Heart right ventricle (tissue), 16 donors: ENCODE measurements around the gene FCGBP. TPM values are rescaled to one million over a fixed set of nuclear protein-coding genes. Genes with fewer than 3 reads are reported as not detected.
"Not testable (repeated sequence)": the region's sequence is repeated elsewhere in the genome, so short reads cannot be mapped to it uniquely, and the experiment has no call there.

Experiments
- ATAC-seq, 8 donors: fragments of 200-7000 bp; cut with Tn5 transposase; one replicate each; pipeline ENCODE4 v1.9.1; 2020; ENCODE audit warnings: mild to moderate bottlenecking in 8 of 8, moderate library complexity in 8 of 8, moderate number of reproducible peaks in 1 of 8
- DNase-seq, 2 donors: peaks; one replicate each; pipeline ENCODE4 v3.0.0-alpha.2; 2020
- H3K27ac ChIP-seq, 10 donors: fragments of 200-600 bp; sonication (generic) in 2 of 10; one replicate each; pipeline versions ENCODE4 v1.5.0 to v1.8.0; 2020 to 2022; ENCODE audit warnings: mild to moderate bottlenecking in 3 of 10
- H3K27me3 ChIP-seq, 7 donors: fragments of 200-600 bp; one replicate each; pipeline ENCODE4 v1.8.0; 2021 to 2022; ENCODE audit warnings: mild to moderate bottlenecking in 2 of 7
- H3K36me3 ChIP-seq, 9 donors: fragments of 200-600 bp; sonication (generic) in 1 of 9; one replicate each; pipeline versions ENCODE4 v1.5.0 to v1.8.0; 2020 to 2022; ENCODE audit warnings: mild to moderate bottlenecking in 2 of 9
- H3K4me1 ChIP-seq, 9 donors: fragments of 200-600 bp; sonication (generic) in 1 of 9; one replicate each; pipeline versions ENCODE4 v1.5.0 to v1.8.0; 2020 to 2022; ENCODE audit warnings: mild to moderate bottlenecking in 4 of 9
- H3K4me3 ChIP-seq, 10 donors: fragments of 200-600 bp; sonication (generic) in 2 of 10; one replicate each; pipeline versions ENCODE4 v1.5.0 to v1.8.0; 2020 to 2022; ENCODE audit warnings: mild to moderate bottlenecking in 7 of 10, moderate library complexity in 2 of 10
- H3K9me3 ChIP-seq, 11 donors: fragments of 200-600 bp in 10 of 11; sonication (generic) in 2 of 11; one replicate each; pipeline versions ENCODE4 v1.5.0 to v1.8.0; 2013 to 2022; ENCODE audit warnings: mild to moderate bottlenecking in 2 of 11, control low read depth in 1 of 11, moderate library complexity in 1 of 11
- WGBS, 2 donors: extraction: QIAGEN DNeasy Blood & Tissue Kit; methylation state at CpG; one replicate each; pipeline ENCODE4 v1.1.7; 2013; ENCODE audit warnings: inconsistent platforms in 1 of 2; 5-methylcytosine and 5-hydroxymethylcytosine counted together
- intact Hi-C, 10 donors: fragments of 100-400 bp; cut with DNase I; formaldehyde crosslinking; loops; one replicate each; pipeline versions ENCODE4 v1.11.1 to v1.14.2; 2022
- polyA plus RNA-seq, 2 donors: library from polyadenylated mRNA; stranded (reverse); fragments of 200-250 nt; gene quantifications; one replicate each; pipeline ENCODE4 v1.2.3, GENCODE V29; 2013
- total RNA-seq, 10 donors: library from RNA; stranded (reverse); fragmentation: NEBNext Ultra II Directional in 3 of 10; extraction: Animal tissue kit (Norgen Biotek cat#: 25700) in 3 of 10; gene quantifications; one replicate each; pipeline versions ENCODE4 v1.2.1 to v1.2.4, GENCODE V29; 2021 to 2023
- TF ChIP-seq, protein P1 (sequence below), 9 donors: fragments of 200-600 bp; sonication (generic) in 2 of 9; IDR thresholded peaks; one replicate each; pipeline versions ENCODE4 v1.5.0 to v1.8.0; 2021 to 2022; ENCODE audit warnings: antibody characterized with exemption in 9 of 9, mild to moderate bottlenecking in 5 of 9, moderate library complexity in 1 of 9
- donor health status: Arrhythmogenic right ventricular cardiomyopathy.
- donor health status: ischemic (EF 13 %, LVEDD 7.1; RV severe dilation, severe dysfunction).
- donor health status: healthy with polysubstance abuse.
- donor health status: DM: no; HTN: yes; CAD: no.
- donor health status: DM: no; HTN: no; CAD: no.
- donor health status: ischemic (EF 25% LVEDD 6.9; RV normal size, moderate dysfunction).
- donor health status: ischemic (EF 25% LVEDD 5.7; RV mildly dilated, moderate dysfunction).
- donor health status: healthy.
- donor health status: DM: yes; HTN: yes; CAD: no.
- donor health status: Ischemic cardiomyopathy.
- donor health status: ischemic (EF 35%, LVEDD 5.7; RV mildly dilated, moderate dysfunction).
- donor health status: nonischemic (EF 11% LVEDD 7.7; RV severe dilation, severe dysfunction).
- donor health status: DM: yes; HTN: yes; CAD: no.
- donor health status: PGD.
- donor health status: ischemic (EF 29% LVEDD 5.4; RV normal size, mild dysfunction).
- donor health status: nonischemic (EF 23%, LVEDD 6.1; RV moderate dilation, normal function).

FCGBP gene
- total and polyA plus RNA-seq, 12 donors = 0.30 to 42.3 (median 1.5) TPM

DNA sequence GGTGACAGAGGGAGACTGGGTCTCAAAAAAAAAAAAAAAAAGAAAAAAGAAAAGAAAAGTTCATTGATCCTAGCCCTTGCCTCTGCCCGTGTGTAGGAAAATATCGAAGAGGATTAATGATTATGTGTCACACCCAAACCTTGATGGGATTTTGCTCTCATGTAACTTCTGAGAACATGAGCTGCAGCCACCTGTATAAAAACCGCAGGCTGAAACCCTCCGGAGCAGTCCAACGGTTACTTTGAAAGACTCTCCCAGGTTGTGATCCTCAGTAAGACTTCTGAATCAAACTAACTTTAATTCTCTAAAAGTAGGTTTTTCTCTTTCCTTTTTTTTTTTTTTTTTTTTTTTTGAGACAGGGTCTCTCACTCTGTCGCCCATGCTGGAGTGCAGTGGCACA, 32.2 kb upstream of the FCGBP start:
- Histone ChIP-seq H3K4me1 (peaks cover 2 to 21% (median 7%) of the 10 kb centered on the region in 9 donors), H3K27me3 (peaks cover 0 to 31% (median 0%) of the 10 kb centered on the region in 7 donors), H3K9me3 (no peaks in the 10 kb centered on the region), H3K27ac (no peak overlapping the region), H3K4me3 (no peak overlapping the region), H3K36me3 (no peaks in the 10 kb centered on the region)
- no peak for DNase-seq
- TF ChIP-seq, protein P1, sequence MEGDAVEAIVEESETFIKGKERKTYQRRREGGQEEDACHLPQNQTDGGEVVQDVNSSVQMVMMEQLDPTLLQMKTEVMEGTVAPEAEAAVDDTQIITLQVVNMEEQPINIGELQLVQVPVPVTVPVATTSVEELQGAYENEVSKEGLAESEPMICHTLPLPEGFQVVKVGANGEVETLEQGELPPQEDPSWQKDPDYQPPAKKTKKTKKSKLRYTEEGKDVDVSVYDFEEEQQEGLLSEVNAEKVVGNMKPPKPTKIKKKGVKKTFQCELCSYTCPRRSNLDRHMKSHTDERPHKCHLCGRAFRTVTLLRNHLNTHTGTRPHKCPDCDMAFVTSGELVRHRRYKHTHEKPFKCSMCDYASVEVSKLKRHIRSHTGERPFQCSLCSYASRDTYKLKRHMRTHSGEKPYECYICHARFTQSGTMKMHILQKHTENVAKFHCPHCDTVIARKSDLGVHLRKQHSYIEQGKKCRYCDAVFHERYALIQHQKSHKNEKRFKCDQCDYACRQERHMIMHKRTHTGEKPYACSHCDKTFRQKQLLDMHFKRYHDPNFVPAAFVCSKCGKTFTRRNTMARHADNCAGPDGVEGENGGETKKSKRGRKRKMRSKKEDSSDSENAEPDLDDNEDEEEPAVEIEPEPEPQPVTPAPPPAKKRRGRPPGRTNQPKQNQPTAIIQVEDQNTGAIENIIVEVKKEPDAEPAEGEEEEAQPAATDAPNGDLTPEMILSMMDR (IDR thresholded peaks at IDR 0.05) = no peak
- no peak for ATAC-seq
- 93 to 97% methylated on average over 6 of the region's 6 CpGs for WGBS, 2 donors
- intact Hi-C loops = loop anchor here in 2 of 10 donors (10.0 kb wide), 2 partner anchors 172 to 182 kb away; no protein-coding TSS in a partner anchor

DNA sequence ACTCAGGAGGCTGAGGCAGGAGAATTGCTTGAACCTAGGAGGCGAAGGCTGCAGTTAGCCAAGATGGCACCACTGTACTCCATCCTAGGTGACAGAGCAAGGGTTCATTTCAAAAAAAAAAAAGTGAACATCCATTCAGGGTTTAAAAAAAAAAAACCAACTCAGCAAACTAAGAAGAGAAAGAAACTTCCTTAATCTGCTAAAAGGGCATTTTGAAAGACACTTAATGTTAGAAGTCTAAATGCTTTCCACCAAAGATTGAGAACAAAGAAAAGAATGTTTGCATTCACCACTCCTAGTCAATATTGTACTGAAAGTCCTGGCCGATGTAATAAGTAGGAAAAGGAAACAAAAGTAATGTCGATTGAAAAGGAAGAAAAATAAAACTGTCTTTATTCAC, 29.5 kb upstream of the FCGBP start:
- Histone ChIP-seq H3K4me3 (no peak overlapping the region), H3K27me3 (peaks cover 0 to 48% (median 0%) of the 10 kb centered on the region in 7 donors), H3K9me3 (no peaks in the 10 kb centered on the region), H3K27ac (no peak overlapping the region), H3K4me1 (peaks cover 0 to 2% (median 0%) of the 10 kb centered on the region in 9 donors), H3K36me3 (no peaks in the 10 kb centered on the region)
- intact Hi-C loops = loop anchor here in 2 of 10 donors (10.0 kb wide), 2 partner anchors 169 to 179 kb away; no protein-coding TSS in a partner anchor
- 68 to 73% methylated on average over 3 of the region's 3 CpGs for WGBS, 2 donors
- ATAC-seq = no peak
- no peak for DNase-seq
- TF ChIP-seq, protein P1 (IDR thresholded peaks at IDR 0.05) = no peak

- intact Hi-C loops, H3K27ac ChIP-seq, H3K4me3 ChIP-seq, DNase-seq, ATAC-seq, H3K4me1 ChIP-seq, H3K9me3 ChIP-seq, H3K36me3 ChIP-seq: not testable (repeated sequence)
- H3K27me3 ChIP-seq = peaks cover 0 to 55% (median 0%) of the 10 kb centered on the region in 7 donors
- WGBS, 2 donors = 54 to 61% methylated on average over 9 to 10 of the region's 13 CpGs
Observed at GRCh38 chr19:39959407-39959806, 25.0 kb upstream of the FCGBP start.

GRCh38 chr19:39958942-39959341, 24.5 kb upstream of the FCGBP start:
- H3K27ac ChIP-seq, ATAC-seq, H3K9me3 ChIP-seq, intact Hi-C loops, H3K4me1 ChIP-seq, H3K4me3 ChIP-seq, H3K36me3 ChIP-seq, DNase-seq: not testable (repeated sequence)
- peaks cover 0 to 60% (median 0%) of the 10 kb centered on the region in 7 donors for H3K27me3 ChIP-seq
- WGBS, 2 donors = 91% methylated on average over 3 of the region's 3 CpGs

DNA sequence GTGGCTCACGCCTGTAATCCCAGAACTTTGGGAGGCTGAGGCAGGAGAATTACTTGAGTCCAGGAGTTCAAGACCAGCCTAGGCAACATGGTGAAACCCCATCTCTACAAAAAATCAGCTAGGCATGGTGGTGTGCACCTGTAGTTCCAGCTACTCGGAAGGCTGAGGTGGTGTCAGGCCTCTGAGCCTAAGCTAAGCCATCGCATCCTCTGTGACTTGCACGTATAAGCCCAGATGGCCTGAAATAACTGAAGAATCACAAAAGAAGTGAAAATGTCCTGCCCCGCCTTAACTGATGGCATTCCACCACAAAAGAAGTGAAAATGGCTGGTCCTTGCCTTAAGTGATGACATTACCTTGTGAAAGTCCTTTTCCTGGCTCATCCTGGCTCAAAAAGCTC, 23.5 kb upstream of the FCGBP start:
- H3K4me3 ChIP-seq = not testable (repeated sequence)

DNA sequence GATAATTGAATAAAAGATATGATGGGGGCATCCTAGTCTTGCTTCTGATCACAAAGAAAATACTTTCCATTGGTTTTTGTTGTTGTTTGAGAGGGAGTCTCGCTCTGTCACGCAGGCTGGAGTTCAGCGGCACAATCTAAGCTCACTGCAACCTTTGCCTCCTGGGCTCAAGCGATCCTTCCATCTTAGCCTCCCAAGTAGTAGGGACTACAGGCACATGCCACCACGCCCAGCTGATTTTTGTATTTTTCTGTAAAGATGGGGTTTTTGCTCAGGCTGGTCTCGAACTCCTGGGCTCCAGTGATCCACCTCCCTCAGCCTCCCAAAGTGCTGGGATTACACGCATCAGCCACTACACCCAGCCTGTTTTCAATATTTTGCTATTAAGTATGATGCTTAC, 19.5 kb upstream of the FCGBP start:
- WGBS, 2 donors = 86 to 90% methylated on average over 7 of the region's 7 CpGs
- H3K27ac ChIP-seq = no peak overlapping the region
- TF ChIP-seq, protein P1 (IDR thresholded peaks at IDR 0.05) = no peak

More for the DNA sequence above, 23.5 kb upstream of the FCGBP start:
- 81 to 86% methylated on average over 5 of the region's 5 CpGs for WGBS, 2 donors
- DNase-seq, H3K36me3 ChIP-seq, intact Hi-C loops, H3K27ac ChIP-seq, ATAC-seq, H3K9me3 ChIP-seq: not testable (repeated sequence)
- H3K27me3 ChIP-seq = peaks cover 0 to 62% (median 0%) of the 10 kb centered on the region in 7 donors
- H3K4me1 ChIP-seq = peaks cover 0 to 15% (median 0%) of the 10 kb centered on the region in 9 donors

More for the DNA sequence above, 19.5 kb upstream of the FCGBP start:
- intact Hi-C loops = no loop called here
- H3K36me3 ChIP-seq = no peaks in the 10 kb centered on the region
- H3K4me3 ChIP-seq = no peak overlapping the region
- no peaks in the 10 kb centered on the region for H3K9me3 ChIP-seq
- H3K4me1 ChIP-seq = peaks cover 0 to 24% (median 0%) of the 10 kb centered on the region in 9 donors
- ATAC-seq = no peak
- DNase-seq = no peak
- H3K27me3 ChIP-seq = peaks cover 0 to 70% (median 0%) of the 10 kb centered on the region in 7 donors
